Mesenchymal stem cell (in vitro differentiated cells and primary cell): Measurements from ENCODE around the gene TGOLN2.

Source experiments
- DNase-seq: peaks from one replicate; pipeline ENCODE4 v3.0.0-alpha.2; 2013
- H2AFZ ChIP-seq: one replicate; pipeline ENCODE4 v1.6.1; 2013; ENCODE audit warnings: low read depth, mild to moderate bottlenecking, control low read depth, inconsistent platforms, low read length, moderate library complexity
- H2AK5ac ChIP-seq: 2 replicates; pipeline ENCODE4 v1.6.1; 2013; ENCODE audit warnings: low read length, moderate library complexity, mild to moderate bottlenecking, inconsistent platforms; ENCODE audit not compliant: severe bottlenecking
- H2BK120ac ChIP-seq: one replicate; pipeline ENCODE4 v1.6.1; 2013; ENCODE audit warnings: low read depth, mild to moderate bottlenecking, inconsistent platforms, low read length, moderate library complexity
- H2BK12ac ChIP-seq, 2 experiments: one replicate each; pipeline ENCODE4 v1.6.1; 2013; ENCODE audit warnings: inconsistent platforms in 2 of 2, low read length in 2 of 2, mild to moderate bottlenecking in 2 of 2, moderate library complexity in 2 of 2, control low read depth in 1 of 2
- H2BK15ac ChIP-seq: one replicate; pipeline ENCODE4 v1.6.1; 2013; ENCODE audit warnings: mild to moderate bottlenecking, low read depth, inconsistent platforms; ENCODE audit not compliant: poor library complexity, severe bottlenecking
- H2BK5ac ChIP-seq: 2 replicates; pipeline ENCODE4 v1.6.1; 2013; ENCODE audit warnings: low read depth, mild to moderate bottlenecking, low read length, control low read depth, inconsistent platforms; ENCODE audit not compliant: poor library complexity, severe bottlenecking
- H3K14ac ChIP-seq, 2 experiments: one replicate each; pipeline ENCODE4 v1.6.1; 2013; ENCODE audit warnings: inconsistent platforms in 2 of 2, low read length in 2 of 2, control low read depth in 1 of 2, mild to moderate bottlenecking in 1 of 2, moderate library complexity in 1 of 2
- H3K18ac ChIP-seq, 2 experiments: one replicate each; pipeline ENCODE4 v1.6.1; 2013; ENCODE audit warnings: inconsistent platforms in 2 of 2, low read length in 2 of 2, control low read depth in 1 of 2, low read depth in 1 of 2, mild to moderate bottlenecking in 1 of 2
- H3K23ac ChIP-seq, 2 experiments: one replicate each; pipeline ENCODE4 v1.6.1; 2013; ENCODE audit warnings: inconsistent platforms in 2 of 2, low read length in 2 of 2, mild to moderate bottlenecking in 2 of 2, moderate library complexity in 2 of 2, control low read depth in 1 of 2
- H3K27ac ChIP-seq: 2 replicates; pipeline ENCODE4 v1.5.1; 2013; ENCODE audit warnings: mild to moderate bottlenecking, moderate library complexity, low read length, control low read depth, inconsistent platforms; ENCODE audit not compliant: poor library complexity, severe bottlenecking
- H3K27me3 ChIP-seq, 2 experiments: 2 replicates each; pipeline versions ENCODE4 v1.6.1 to v1.7.0; 2013; ENCODE audit warnings: low read length in 2 of 2, mild to moderate bottlenecking in 2 of 2, moderate library complexity in 2 of 2, control low read depth in 1 of 2, inconsistent platforms in 1 of 2; ENCODE audit not compliant: control insufficient read depth in 1 of 2, insufficient read depth in 1 of 2
- H3K36me3 ChIP-seq, 2 experiments: 2 replicates each; pipeline versions ENCODE4 v1.6.1 to v1.7.0; 2013; ENCODE audit warnings: low read length in 2 of 2, control low read depth in 1 of 2, inconsistent platforms in 1 of 2, low read depth in 1 of 2, mild to moderate bottlenecking in 1 of 2; ENCODE audit not compliant: insufficient read depth in 2 of 2, control insufficient read depth in 1 of 2
- H3K4ac ChIP-seq, 2 experiments: one replicate each; pipeline ENCODE4 v1.6.1; 2013; ENCODE audit warnings: inconsistent platforms in 2 of 2, low read length in 2 of 2, mild to moderate bottlenecking in 2 of 2, moderate library complexity in 2 of 2, control low read depth in 1 of 2, low read depth in 1 of 2
- H3K4me1 ChIP-seq: 2 replicates; pipeline ENCODE4 v1.6.1; 2013; ENCODE audit warnings: low read depth, low read length, control low read depth; ENCODE audit not compliant: control insufficient read depth, insufficient read depth
- H3K4me2 ChIP-seq: 2 replicates; pipeline ENCODE4 v1.6.1; 2013; ENCODE audit warnings: low read length, mild to moderate bottlenecking, inconsistent platforms; ENCODE audit not compliant: poor library complexity, severe bottlenecking
- H3K4me3 ChIP-seq, 2 experiments: 2 replicates each; pipeline versions ENCODE4 v1.5.1 to v1.7.0; 2013; ENCODE audit warnings: low read length in 2 of 2, mild to moderate bottlenecking in 2 of 2, control low read depth in 1 of 2, low read depth in 1 of 2; ENCODE audit not compliant: insufficient read depth in 1 of 2
- H3K79me1 ChIP-seq: replicated peaks from 2 replicates; pipeline ENCODE4 v1.6.1; 2013; ENCODE audit warnings: mild to moderate bottlenecking, control low read depth, low read length, inconsistent platforms; ENCODE audit not compliant: poor library complexity, severe bottlenecking
- H3K9ac ChIP-seq: 2 replicates; pipeline ENCODE4 v1.7.0; 2013; ENCODE audit warnings: mild to moderate bottlenecking, low read length, moderate library complexity
- H3K9me3 ChIP-seq: 2 replicates; pipeline ENCODE4 v1.7.0; 2013; ENCODE audit warnings: mild to moderate bottlenecking, low read length; ENCODE audit not compliant: control insufficient read depth
- H4K8ac ChIP-seq: one replicate; pipeline ENCODE4 v1.6.1; 2013; ENCODE audit warnings: inconsistent platforms, mild to moderate bottlenecking, low read length, moderate library complexity
- H4K91ac ChIP-seq: one replicate; pipeline ENCODE4 v1.6.1; 2013; ENCODE audit warnings: mild to moderate bottlenecking, low read length, inconsistent platforms
- WGBS: methylation state at CpG from one replicate; pipeline ENCODE4 v1.1.7; 2013; ENCODE audit warnings: mixed read lengths; 5-methylcytosine and 5-hydroxymethylcytosine counted together

The TGOLN2 gene

GRCh38 chr2:85357736-85358135, 29.9 kb upstream of the TGOLN2 start:
- no peak overlapping the region for H3K27ac ChIP-seq
- no peak overlapping the region for H3K4ac ChIP-seq
- H2BK15ac ChIP-seq = no peak overlapping the region
- no peak overlapping the region for H2BK120ac ChIP-seq
- no peak overlapping the region for H4K91ac ChIP-seq
- H3K4me3 ChIP-seq = no peak overlapping the region
- peaks cover 7 to 50% of the 10 kb centered on the region in 2 experiments for H3K36me3 ChIP-seq
- no peak overlapping the region for H3K9ac ChIP-seq
- no peak overlapping the region for H3K4me2 ChIP-seq
- H2AFZ ChIP-seq = no peak overlapping the region
- no peak overlapping the region for H4K8ac ChIP-seq
- no peaks in the 10 kb centered on the region for H3K27me3 ChIP-seq
- H2AK5ac ChIP-seq = no peak overlapping the region
- peaks cover 25% of the 10 kb centered on the region for H3K79me1 ChIP-seq
- WGBS = 100% methylated on average over 3 of the region's 3 CpGs
- H2BK12ac ChIP-seq = no peak overlapping the region
- H3K4me1 ChIP-seq = peaks cover 11% of the 10 kb centered on the region
- H2BK5ac ChIP-seq = no peak overlapping the region
- no peak for DNase-seq
- H3K23ac ChIP-seq = no peak overlapping the region
- no peak overlapping the region for H3K18ac ChIP-seq
- no peaks in the 10 kb centered on the region for H3K9me3 ChIP-seq
- H3K14ac ChIP-seq = no peak overlapping the region

GRCh38 chr2:85356186-85356585, 28.4 kb upstream of the TGOLN2 start:
- Histone ChIP-seq H2BK5ac (no peak overlapping the region), H3K9me3 (no peaks in the 10 kb centered on the region), H2BK15ac (no peak overlapping the region), H3K27me3 (no peaks in the 10 kb centered on the region), H3K79me1 (peaks cover 34% of the 10 kb centered on the region), H3K9ac (no peak overlapping the region), H3K4me1 (peaks cover 11% of the 10 kb centered on the region), H2BK12ac (no peak overlapping the region), H3K14ac (no peak overlapping the region), H2AK5ac (no peak overlapping the region), H3K4ac (no peak overlapping the region), H4K91ac (no peak overlapping the region), H2BK120ac (no peak overlapping the region), H3K18ac (no peak overlapping the region), H2AFZ (no peak overlapping the region), H3K4me3 (no peak overlapping the region), H3K23ac (no peak overlapping the region), H3K4me2 (no peak overlapping the region), H4K8ac (no peak overlapping the region), H3K36me3 (peaks cover 7 to 45% of the 10 kb centered on the region in 2 experiments), H3K27ac (no peak overlapping the region)
- WGBS = 98% methylated on average over 2 of the region's 2 CpGs
- DNase-seq = no peak

GRCh38 chr2:85355521-85355920, 27.7 kb upstream of the TGOLN2 start:
- Histone ChIP-seq H3K4me1 (peaks cover 11% of the 10 kb centered on the region), H3K9me3 (no peaks in the 10 kb centered on the region), H3K36me3 (peaks cover 13 to 48% of the 10 kb centered on the region in 2 experiments), H3K18ac (no peak overlapping the region), H4K8ac (peak overlapping the region; percentile 45), H2BK15ac (no peak overlapping the region), H3K23ac (no peak overlapping the region), H3K79me1 (peaks cover 34% of the 10 kb centered on the region), H3K4me3 (peak overlapping the region in 1 of 2 experiments; percentile 98), H2BK120ac (no peak overlapping the region), H3K9ac (peak overlapping the region; percentile 98), H3K14ac (no peak overlapping the region), H3K4ac (no peak overlapping the region), H2AK5ac (no peak overlapping the region), H3K27ac (no peak overlapping the region), H2BK5ac (no peak overlapping the region), H2BK12ac (no peak overlapping the region), H2AFZ (no peak overlapping the region), H4K91ac (no peak overlapping the region), H3K27me3 (no peaks in the 10 kb centered on the region), H3K4me2 (peak overlapping the region; percentile 82)
- no peak for DNase-seq
- 94% methylated on average over 3 of the region's 3 CpGs for WGBS

GRCh38 chr2:85355073-85355410, 27.3 kb upstream of the TGOLN2 start:
- peak overlapping the region; percentile 82 for H3K4me2 ChIP-seq
- 18% methylated on average over 10 of the region's 10 CpGs for WGBS

More at GRCh38 chr2:85355073-85355410, 27.3 kb upstream of the TGOLN2 start:
- Histone ChIP-seq H2AK5ac (no peak overlapping the region), H3K9ac (peak overlapping the region; percentile 98), H4K8ac (peak overlapping the region; percentile 66), H3K14ac (peak overlapping the region in 1 of 2 experiments; percentile 37), H3K27ac (no peak overlapping the region), H2BK5ac (no peak overlapping the region), H3K18ac (peak overlapping the region; percentile 67 to 86), H3K79me1 (peaks cover 34% of the 10 kb centered on the region), H3K4me1 (peaks cover 11% of the 10 kb centered on the region), H2BK12ac (no peak overlapping the region), H3K23ac (no peak overlapping the region), H4K91ac (peak overlapping the region; percentile 19), H3K4me3 (peak overlapping the region; percentile 87 to 98), H2AFZ (peak overlapping the region; percentile 87), H2BK15ac (no peak overlapping the region), H3K27me3 (no peaks in the 10 kb centered on the region), H3K36me3 (peaks cover 17 to 52% of the 10 kb centered on the region in 2 experiments), H3K9me3 (no peaks in the 10 kb centered on the region), H2BK120ac (no peak overlapping the region), H3K4ac (peak overlapping the region in 1 of 2 experiments; percentile 71)
- no peak for DNase-seq
